Dedifferentiated amniotic fluid mesenchymal stem cell (primary cell): ENCODE data around the gene CCL18.
"Not testable (repeated sequence)": the region's sequence is repeated elsewhere in the genome, so short reads cannot be mapped to it uniquely, and the experiment has no call there.

Source experiments
- DNase-seq: peaks from one replicate; pipeline ENCODE4 v3.0.0-alpha.2; 2016; ENCODE audit errors: extremely low spot score

Gene CCL18

DNA sequence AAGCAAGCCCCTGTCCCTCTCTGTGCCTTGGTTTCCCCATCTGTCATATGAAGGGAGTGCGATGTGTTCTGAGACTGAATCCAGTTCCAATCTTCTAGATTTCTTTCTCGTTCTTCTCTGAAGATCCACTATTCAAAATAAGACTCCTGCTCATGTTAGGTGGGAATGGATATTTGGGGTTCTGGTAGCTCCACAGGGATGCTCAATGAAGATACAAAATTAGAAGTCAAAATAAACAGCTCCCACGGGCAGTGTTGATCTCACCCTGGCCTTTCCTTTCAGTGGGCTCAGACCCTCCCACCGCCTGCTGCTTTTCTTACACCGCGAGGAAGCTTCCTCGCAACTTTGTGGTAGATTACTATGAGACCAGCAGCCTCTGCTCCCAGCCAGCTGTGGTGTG is 40.2 kb downstream of the CCL18 start:
- not testable (repeated sequence) for DNase-seq

DNA sequence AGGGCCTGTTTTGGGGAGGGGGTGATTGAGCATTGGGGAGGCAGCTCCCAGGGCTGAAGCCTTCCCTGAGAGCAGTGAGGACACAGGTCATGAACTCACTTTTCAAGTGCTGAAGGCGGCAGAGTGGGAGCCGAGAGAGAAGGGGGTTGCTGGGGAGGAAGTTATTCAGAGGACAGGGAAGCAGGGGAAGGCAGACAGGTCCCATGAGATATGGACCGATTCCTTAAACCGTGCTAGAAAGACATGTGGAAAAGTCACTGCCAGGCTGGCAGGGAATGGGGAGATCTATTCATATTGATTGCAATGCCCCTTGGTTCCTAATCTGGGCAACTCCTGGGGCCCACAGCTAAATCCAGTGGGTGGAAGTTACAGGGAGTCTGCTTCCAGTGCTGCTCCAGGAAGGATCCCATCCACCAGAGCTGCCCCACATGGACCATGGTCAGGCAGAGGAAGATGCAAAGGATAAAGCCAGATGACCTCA is 40.7 kb downstream of the CCL18 start:
- no peak for DNase-seq

DNA sequence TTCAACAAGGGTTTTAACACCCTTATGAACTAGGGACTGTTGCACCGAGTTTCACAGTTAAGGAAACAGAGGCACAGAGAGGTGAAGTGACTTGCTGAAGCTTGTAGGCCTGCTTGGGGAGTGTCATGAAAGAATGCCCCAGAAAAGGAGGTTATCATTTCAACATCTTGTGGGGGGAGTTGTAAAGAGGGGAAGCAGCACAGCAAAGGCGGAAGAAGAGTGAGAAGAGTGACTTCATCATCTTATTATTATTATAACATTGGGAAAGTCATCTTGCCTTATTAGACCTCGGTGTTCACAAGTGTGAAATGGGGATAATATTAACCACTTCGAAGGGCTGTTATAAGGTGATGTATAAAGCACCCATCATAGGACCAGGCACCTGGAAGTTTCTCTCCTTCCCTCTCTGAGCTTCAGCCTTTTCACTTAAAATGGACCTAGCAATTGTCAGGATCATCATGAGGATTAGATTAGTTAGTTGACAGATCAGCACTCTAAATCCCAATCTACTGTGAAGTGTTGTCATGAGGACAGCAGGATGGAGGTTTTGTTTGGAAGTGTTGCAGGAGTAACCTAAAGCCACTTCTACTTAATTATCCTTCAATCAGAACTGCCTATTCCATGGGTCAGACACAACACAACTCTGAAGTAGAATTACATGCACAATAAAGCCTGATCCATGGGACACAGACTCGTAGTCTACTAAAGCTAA is 41.9 kb downstream of the CCL18 start:
- no peak for DNase-seq

DNA sequence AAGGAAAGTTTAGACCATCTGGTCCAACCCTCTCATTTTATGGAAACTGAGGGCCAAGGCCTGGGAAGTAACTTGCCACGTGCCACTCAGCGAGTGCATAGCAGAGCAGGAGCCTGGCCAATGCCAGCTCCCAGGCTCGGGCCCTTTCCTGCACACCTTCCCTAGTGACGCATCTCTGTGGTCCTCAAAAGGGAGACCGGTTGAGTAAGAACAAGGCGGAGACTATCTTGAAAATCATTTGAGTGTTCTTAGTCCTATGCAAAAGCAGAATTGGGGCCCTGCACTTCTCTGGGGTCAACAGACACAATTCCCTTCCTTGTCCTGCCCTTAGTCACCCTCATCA is 42.4 kb downstream of the CCL18 start:
- DNase-seq = no peak

DNA sequence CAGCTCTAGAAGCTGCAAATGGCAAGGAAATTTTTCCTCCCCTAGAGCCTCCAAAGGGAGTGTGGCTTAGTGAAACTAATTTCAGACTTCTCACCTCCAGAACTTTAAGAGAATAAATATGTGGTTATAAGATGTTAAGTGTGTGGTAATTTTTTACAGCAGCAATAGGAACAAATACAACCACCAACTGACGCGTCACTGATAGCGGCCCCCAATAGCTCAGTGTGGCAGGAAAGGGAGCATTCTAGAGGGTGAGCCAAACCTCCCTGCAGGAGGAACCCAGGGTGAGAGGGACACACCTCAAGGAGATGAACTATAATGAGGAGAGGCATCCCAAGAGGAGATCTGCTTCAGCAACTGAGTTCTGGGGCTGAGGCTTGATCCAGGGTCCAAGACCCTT is 43.6 kb downstream of the CCL18 start:
- no peak for DNase-seq

DNA sequence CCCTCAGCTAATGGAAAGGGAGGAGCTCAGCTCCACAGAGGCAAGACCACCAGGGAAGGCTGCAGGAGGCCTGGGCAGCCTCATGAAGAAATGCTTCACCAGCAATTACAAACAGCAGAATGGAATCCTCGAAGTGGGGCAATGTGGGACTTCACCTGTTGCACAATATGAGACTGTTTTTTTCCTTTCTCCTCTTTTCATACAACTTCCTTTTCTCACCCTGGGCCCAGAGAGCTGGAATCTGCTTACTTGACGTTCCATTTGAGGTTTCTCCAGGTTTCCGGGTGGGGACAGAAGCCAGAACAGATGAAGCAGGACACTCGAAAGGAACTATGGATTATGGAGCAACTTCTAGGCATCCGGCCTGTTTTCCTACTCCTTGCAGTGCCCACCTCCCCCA is 44.2 kb downstream of the CCL18 start:
- not testable (repeated sequence) for DNase-seq

DNA sequence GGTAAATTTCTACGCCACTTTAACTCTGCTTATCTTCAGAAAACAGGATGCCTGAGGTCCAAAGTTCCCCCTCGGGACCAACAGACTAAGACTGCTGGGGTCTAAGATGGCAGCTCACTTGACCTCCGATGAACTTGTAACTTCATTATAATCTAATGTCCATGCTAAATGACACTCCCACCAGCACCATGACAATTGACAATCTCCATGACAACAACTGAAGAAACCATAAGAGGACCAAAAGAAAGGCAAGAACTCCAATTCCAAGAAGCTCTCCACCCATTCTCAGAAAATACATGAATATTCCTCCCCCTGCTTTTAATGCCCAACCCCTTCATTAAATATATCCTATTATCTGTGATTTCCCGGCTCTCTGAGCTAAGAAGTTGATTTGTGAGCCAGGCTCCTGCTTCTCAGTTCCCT is 47.0 kb downstream of the CCL18 start:
- DNase-seq = no peak

DNA sequence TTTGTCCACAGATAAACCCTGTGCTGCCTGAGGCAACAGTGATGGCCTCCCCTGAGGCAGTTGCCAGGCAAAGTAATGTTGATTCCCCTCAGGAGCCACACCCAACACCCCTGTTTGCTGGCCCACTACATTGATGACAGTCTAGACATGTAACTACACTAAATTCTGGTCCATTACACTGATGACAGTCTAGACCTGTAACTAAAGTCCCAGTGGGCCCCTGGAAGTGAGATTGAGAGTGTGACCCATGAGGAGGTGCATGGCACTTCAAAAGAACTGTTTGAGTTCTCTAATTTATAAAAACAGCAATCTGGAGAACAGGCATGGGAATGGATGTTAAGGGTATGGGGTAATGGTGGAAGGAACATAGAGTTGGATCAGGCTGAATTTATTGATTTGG is 48.5 kb downstream of the CCL18 start:
- DNase-seq = no peak

DNA sequence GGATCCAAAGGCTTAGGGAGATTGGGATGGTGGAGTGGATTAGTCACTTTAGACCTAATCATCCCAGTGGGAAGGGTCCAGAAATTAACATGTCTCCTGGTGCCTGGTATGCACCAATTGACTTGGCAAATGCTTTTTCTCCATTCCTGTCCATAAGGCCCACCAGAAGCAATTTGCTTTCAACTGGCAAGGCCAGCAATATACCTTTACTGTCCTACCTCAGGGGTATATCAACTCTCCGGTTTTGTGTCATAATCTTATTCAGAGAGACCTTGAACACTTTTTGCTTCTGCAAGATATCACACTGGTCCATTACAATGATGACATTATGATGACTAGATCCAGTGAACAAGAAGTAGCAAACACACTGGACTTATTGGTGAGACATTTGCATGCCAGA is 49.1 kb downstream of the CCL18 start:
- not testable (repeated sequence) for DNase-seq

DNA sequence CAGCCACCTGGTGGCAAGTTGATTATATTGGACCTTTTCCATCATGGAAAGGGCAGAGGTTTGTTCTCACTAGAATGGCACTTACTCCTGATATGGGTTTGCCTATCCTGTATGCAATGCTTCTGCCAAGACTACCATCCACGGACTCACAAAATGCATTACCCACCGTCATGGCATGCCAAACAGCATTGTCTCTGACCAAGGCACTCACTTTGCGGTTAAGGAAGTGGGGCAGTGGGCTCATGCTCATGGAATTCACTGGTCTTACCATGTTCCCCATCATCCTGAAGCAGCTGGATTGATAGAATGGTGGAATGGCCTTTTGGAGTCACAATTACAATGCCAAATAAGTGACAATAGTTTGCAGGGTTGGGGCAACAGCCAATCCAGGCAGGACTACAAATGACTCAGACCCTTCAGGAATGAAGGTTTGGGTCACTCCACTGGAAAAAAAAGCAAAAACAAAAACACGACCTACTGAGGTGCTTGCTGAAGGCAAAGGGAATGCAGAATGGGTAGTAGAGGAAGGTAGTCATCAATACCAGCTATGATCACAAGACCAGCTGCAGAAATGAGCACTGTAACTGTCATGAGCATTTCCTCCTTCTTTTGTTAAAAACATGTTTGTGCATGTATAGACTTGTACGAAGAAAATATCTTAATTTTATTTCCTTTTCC is 51.0 kb downstream of the CCL18 start:
- not testable (repeated sequence) for DNase-seq

DNA sequence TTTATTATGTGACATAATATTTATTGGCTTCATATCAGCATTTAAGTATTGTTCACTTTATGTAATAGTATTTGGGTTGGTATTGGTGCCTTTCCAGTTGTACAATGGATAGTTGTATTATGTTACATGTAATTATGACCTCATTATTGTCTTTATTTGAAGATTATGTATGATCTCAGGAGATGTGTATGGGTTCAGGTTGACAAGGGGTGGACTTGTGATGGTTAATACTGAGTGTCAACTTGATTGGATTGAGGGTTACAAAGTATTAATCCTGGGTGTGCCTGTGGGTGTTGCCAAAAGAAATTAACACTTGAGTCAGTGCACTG is 51.5 kb downstream of the CCL18 start:
- DNase-seq = not testable (repeated sequence)

DNA sequence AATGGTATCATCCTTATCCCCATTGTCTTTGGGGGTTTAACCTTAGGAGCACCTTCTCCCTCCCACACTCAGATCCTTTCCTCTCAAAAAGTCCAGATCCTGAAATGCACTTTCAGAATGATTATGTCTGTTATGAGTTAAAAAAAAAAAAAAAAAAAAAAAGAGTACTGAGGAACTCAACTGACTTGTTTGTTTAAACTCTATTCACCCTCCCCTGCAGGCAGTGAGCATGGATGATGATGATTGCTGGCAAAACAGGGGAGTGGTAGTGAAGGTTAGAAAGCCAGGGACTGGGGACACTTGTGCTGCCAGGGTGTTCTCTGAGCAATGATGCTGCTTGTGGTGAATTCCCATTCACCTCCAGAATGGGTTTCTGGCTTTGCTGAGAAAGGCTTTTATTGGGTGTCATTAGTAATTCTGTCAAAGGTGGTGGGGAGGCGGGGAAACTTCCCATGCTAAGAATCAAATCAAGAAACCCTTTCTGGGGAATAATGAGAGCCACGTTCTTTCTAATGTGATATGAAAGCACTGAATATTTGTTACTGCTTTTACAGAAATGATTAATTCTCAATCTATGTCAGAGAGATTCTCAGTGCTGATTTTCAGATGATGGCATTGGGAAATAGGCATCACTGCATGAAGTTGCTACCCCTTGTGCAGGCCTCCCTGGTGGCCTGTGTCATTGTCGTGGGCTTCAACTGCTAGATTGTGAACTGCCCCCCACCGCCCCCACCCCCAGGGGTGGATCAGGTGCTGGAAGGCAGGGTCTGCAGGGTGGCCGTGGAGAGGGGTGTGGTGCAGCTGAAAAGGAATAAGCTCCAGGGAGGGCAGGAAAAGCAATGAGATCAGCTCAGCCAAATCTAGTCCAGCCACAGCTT is 53.7 kb downstream of the CCL18 start:
- no peak for DNase-seq

DNA sequence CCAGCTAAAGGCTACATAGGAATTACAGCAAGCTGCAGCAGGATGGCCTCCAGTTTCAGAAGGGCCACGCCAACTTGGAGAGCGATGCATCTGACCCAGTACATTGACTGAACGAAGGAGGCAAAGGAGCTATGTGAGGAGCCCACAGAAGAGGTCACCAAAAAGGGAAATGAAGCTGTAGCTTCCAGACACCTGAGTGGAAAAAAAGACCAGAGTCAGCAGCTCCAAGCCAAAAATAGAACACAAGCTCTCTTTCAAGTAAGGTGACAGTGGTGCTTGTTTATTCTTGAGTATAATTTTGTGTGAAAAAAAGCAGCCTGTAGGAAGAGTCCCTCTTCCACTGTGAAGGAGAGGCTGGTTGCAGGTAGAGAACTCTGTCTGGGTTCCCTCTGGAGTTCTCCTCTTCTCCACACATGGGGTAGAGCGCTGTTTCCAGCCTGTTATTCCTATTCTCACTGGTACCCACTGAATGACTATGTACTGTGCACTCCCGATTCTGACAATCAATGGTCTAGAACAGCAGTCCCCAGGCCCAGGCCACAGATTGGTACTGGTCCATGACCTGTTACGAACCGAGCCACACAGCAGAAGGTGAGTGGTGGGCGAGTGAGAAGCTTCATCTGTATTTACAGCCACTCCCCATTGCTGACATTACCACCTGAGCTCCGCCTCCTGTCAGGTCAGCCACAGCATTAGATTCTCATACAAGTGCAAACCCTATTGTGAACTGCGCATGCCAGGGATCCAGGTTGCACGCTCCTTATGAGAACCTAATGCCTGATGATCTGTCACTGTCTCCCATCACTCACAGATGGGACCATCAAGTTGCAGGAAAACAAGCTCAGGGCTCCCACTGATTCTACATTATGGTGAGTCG is 54.6 kb downstream of the CCL18 start:
- no peak for DNase-seq

DNA sequence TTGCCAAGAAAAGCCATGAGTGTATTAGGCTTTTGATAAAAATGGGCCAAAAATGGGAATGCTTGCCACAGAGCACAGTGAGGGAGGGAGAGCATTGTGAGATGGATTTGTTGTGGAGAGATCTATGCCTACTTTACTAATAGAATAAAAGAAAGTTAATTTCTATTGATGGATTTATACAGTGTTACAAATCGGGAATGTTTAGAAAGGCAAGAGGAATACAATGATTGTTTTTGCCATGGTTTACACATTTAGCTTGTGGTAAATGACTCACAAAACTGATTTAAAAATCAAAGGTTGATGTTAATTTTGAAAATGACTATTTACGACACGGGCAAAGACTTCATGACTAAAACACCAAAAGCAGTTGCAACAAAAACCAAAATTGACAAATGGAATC is 56.1 kb downstream of the CCL18 start:
- DNase-seq = no peak

DNA sequence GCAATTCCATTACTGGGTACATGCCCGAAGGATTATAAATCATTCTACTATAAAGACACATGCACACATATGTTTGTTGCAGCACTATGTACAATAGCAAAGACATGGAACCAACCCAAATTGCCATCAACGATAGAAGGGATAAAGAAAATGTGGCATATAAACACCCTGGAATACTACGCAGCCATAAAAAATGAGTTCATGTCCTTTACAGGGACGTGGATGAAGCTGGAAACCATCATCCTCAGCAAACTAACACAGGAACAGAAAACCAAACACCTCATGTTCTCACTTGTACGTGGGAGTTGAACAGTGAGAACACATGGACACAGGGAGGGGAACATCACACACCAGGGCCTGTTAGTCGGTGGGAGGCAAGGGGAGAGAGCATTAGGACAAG is 57.0 kb downstream of the CCL18 start:
- DNase-seq = not testable (repeated sequence)
